GM18520 (cell line): ENCODE measurements around the gene TRIO.
"Not testable (repeated sequence)": the region's sequence is repeated elsewhere in the genome, so short reads cannot be mapped to it uniquely, and the experiment has no call there.

Experiments
- ATAC-seq: cut with Tn5 transposase; IDR thresholded peaks from one replicate; pipeline ENCODE4 v1.9.1; 2021; ENCODE audit not compliant: unreplicated experiment

The TRIO gene

DNA sequence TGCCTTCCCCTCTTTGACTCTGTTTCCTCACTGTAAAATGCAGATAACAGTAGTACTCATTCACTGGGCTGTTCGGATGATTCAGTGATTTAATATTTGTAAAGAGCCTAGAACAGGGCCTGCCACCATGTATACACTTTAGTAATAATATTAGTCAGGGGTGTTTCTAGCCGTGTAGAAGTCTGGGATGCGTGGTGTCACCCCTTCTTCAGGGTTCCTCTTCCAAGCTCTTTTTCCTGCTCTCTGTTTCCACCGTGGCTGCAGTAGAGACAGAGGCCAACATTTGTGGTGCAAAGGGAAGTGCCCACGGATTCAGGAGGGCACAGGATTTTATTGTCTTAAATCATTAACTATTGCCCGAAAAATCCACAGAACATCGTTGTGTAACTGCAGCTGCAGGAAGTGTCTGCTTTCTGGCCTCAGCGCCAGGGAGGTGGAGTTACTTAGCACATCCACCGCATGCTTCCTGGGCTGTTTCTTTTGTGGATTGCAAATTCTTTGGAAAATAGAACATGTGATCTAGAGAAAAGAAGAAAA is 61.7 kb downstream of the TRIO start:
- no peak for ATAC-seq

DNA sequence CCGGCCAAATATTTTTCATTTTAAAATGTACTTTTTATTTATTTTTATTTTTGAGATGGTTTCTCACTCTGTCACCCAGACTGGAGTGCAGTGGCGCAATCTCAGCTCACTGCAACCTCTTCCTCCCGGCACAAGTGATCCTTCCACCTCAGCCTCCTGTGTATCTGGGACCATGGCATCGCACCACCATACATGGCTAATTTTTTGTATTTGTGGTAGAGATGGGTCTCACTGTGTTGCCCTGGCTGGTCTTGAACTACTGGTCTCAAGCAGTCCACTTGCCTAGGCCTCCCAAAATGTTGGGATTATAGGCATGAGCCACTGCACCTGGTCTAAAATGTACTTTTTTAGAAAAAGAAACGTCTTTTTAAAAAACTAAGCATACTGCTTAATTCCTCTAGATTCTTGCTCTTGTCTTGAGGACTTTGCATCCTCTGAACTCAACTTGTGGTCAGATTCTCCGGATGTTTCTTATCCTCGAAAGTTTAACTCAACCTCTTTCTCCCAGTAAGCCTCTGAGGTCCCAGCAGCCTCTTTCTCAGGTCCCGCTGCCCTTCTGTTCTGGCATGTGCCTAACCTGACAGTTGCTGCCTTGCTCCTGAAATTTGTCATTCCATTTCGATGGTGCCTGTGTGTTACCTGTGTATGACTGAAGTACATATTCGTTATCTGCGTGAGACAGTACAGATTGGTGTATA is 63.0 kb downstream of the TRIO start:
- ATAC-seq = no peak

GRCh38 chr5:14207428-14207827 is 64.3 kb downstream of the TRIO start:
- not testable (repeated sequence) for ATAC-seq

DNA sequence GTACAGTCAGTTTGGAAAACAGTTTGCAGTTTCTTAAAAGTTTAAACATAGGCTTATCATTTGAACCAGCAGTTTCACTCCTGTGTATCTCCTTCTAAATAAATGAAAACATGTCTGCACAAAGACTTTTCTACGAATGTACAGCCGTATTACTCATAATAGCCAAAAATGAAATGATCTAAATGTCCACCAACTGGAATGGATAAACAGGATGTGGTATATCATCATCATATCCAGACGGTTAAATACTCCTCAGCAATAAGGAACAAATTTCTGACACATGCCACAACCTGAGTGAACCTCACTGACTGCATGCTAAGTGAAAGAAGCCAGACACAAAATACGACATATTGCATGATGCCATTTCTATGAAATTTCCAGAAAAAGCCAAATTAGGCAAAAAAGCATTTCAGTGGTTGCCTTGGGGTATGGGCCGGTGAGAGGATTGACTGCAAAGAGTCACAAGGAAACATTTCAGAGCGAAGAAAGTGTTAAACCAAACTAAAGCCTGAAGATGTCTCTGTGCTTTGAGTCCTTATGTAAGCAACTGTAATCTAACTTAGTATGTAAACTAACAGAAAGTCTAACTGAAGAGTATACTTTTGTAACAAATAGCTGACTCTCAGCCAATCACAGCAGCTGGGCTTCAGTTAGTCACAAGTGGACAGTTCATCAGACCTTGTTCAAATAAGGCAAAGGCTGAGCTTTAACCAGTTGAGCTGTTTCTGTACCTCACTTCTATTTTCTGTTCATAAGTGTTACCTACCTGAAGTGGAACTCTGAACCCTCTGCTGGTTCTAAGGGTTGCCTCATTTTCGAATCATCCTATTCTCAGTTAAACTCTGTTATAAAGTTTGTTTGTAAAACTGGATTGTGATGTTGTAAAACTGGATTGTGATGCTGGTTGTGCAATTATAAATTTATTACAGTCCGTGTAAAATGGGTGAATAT is 65.2 kb downstream of the TRIO start:
- ATAC-seq = peak; percentile 70

GRCh38 chr5:14209222-14209822 is 66.2 kb downstream of the TRIO start:
- no peak for ATAC-seq

DNA sequence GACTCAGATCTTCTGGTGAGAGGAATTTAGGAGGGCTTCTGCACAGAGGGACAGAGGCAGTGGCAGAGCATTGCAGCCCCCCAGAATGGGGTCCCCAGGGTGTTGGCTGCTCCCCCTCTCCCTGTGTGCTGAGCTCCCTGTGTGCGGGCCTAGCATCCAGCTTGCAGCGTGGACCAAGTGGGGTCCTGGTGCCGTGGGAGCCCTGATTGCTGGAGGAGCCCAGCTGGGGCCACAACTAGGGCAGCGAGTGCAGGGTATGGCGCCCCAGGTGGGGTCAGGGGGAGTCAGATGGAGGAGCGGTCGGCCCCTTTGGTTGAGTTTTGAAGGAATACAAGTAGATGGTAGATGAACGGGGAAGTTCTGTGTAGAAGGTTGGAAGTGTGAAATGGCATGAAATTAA is 66.7 kb downstream of the TRIO start:
- ATAC-seq = no peak

GRCh38 chr5:14210729-14211128 is 67.6 kb downstream of the TRIO start:
- ATAC-seq = no peak

GRCh38 chr5:14211818-14212803 is 69.0 kb downstream of the TRIO start:
- ATAC-seq = peak; percentile 21

- ATAC-seq = peak; percentile 18
Measured at GRCh38 chr5:14212838-14213237, 69.7 kb downstream of the TRIO start.

DNA sequence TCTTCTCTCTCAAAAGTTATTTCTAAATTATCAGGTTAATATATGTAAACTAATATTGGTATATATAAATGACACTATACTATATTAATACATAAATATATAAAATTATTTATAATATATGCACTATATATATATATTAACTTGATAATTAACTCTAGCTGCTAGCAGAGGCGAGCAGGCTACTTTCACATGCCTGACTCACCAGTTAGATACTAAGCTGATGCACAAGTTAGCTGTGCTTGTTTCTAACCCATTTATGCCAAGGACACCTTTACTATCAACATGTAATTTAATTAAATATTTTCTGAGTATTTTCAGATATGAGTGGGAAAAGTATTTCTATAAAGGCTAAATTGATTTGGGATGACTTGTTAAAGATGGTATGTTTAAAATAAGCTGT is 70.1 kb downstream of the TRIO start:
- ATAC-seq = no peak

GRCh38 chr5:14213813-14214585 is 70.9 kb downstream of the TRIO start:
- no peak for ATAC-seq

DNA sequence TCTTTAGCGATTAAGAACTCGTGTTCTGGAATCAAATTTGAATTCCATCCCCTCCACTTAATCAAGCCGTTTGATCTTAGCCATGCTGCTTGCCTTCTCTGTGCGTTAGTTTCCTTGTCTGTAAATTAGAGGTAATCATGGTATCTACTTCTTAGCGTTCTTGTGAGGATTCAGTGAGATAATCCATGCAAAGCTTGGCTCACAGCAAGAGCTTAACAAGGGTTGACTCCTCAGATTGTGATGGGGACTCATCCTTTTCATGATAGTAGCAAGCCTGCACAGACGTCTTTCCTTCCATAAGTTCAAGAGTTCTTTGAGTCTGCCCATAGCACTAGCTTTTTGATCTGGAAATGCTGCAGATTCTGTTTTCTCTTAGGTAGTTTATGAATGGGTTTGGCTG is 72.8 kb downstream of the TRIO start:
- no peak for ATAC-seq

- ATAC-seq = no peak
Measured at GRCh38 chr5:14216372-14216771, 73.2 kb downstream of the TRIO start.

DNA sequence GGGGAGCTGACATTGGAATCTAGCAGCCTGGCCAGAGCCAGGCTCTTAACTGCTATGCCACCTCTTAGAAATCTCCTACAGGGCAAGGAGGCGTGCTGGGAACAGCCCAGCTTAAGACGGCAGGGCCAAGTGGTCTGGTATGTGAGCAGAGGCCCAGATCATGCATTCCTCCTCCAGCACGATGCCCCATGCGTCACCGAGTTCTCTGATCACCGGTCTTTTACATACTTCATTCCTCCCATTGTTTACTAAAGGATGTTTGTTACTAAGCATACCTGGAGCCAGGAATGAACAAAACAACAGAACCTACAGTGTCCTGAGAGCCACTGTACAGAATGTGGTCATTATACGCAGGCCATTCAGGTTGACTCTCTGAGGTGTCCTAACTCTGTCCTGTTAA is 73.8 kb downstream of the TRIO start:
- ATAC-seq = no peak

- ATAC-seq = no peak
Measured at GRCh38 chr5:14217587-14217986, 74.4 kb downstream of the TRIO start.

DNA sequence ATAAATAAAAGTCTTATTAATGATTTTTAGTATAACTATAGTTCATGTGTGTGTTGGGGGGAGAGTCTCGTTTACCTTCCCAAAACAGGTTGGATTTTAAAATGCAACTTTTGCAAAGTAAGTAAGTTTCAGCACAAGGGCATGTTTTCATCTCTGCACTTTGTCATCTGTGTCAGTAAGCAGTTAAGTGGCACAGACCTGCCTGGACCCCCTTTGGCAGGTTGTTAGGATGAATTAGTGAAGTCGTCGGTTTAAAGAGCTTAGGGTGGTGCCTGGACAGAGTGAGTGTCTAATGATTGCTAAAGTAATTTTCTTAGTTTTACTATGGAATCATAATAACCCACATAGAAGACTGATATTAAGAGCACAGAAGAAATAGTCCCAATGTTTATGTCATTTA is 74.9 kb downstream of the TRIO start:
- ATAC-seq = no peak

- ATAC-seq = no peak
Measured at GRCh38 chr5:14218480-14218879, 75.3 kb downstream of the TRIO start.

GRCh38 chr5:14218897-14219573 is 75.9 kb downstream of the TRIO start:
- ATAC-seq = no peak
